ENCODE measurements around the gene CRMP1. TPM values are rescaled to one million over a fixed set of nuclear protein-coding genes. Genes with fewer than 3 reads are reported as not detected.
"Not testable (repeated sequence)": the region's sequence is repeated elsewhere in the genome, so short reads cannot be mapped to it uniquely, and the experiment has no call there.

The CRMP1 gene
- total RNA-seq, 1 experiment from 2014 or later, result not detected

GRCh38 chr4:5839332-5839731 lies 53.6 kb downstream of the CRMP1 start:
- no TSS peak for BruUV-seq (replicated peaks)
- Mint-ChIP-seq H3K36me3 (ENCODE audit: insufficient read depth, unreplicated experiment) (no peaks in the 10 kb centered on the region), H3K27me3 (ENCODE audit: unreplicated experiment) (no peaks in the 10 kb centered on the region), H3K4me3 (ENCODE audit: low read depth, unreplicated experiment) (no peak overlapping the region), H3K4me1 (ENCODE audit: low read depth, unreplicated experiment) (no peaks in the 10 kb centered on the region), H3K9me3 (ENCODE audit: low read depth, unreplicated experiment) (peaks cover 9% of the 10 kb centered on the region), H3K27ac (ENCODE audit: unreplicated experiment) (no peak overlapping the region)
- no peak for DNase-seq
- intact Hi-C loops (cut with micrococcal nuclease; ENCODE audit: unreplicated experiment), result no loop called here
- TF ChIP-seq CTCF (IDR thresholded peaks at IDR 0.05; ENCODE audit: unreplicated experiment), result no peak
- CTCF ChIA-PET, result no interaction called here

DNA sequence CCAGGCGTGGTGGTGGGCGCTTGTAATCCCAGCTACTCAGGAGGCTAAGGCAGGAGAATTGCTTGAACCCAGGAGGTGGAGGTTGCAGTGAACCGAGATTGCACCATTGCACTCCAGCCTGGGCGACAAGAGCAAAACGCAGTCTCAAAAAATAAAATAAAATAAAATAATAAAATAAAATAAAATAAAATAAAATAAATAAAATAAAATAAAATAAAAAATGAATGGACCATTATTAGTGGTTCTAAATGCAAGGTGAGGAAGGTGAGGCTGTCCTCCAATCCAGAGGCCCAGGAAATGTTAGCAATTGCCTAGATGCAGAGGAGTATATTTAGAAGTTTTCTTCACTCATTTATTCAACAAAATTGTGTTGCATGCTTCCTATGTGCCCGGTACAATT lies 55.4 kb downstream of the CRMP1 start:
- H3K36me3 Mint-ChIP-seq (ENCODE audit: insufficient read depth, unreplicated experiment); H3K9me3 Mint-ChIP-seq (ENCODE audit: low read depth, unreplicated experiment); CTCF ChIA-PET; H3K27ac Mint-ChIP-seq (ENCODE audit: unreplicated experiment); H3K4me1 Mint-ChIP-seq (ENCODE audit: low read depth, unreplicated experiment); H3K27me3 Mint-ChIP-seq (ENCODE audit: unreplicated experiment); H3K4me3 Mint-ChIP-seq (ENCODE audit: low read depth, unreplicated experiment); intact Hi-C loops (cut with micrococcal nuclease; ENCODE audit: unreplicated experiment); BruUV-seq (replicated peaks); DNase-seq: not testable (repeated sequence)

GRCh38 chr4:5836943-5837342 lies 55.9 kb downstream of the CRMP1 start:
- intact Hi-C loops (cut with micrococcal nuclease; ENCODE audit: unreplicated experiment), result no loop called here
- no peak for DNase-seq
- no TSS peak for BruUV-seq (replicated peaks)
- H3K27me3 Mint-ChIP-seq (ENCODE audit: unreplicated experiment), result no peaks in the 10 kb centered on the region
- no peak overlapping the region for H3K27ac Mint-ChIP-seq (ENCODE audit: unreplicated experiment)
- no peak overlapping the region for H3K4me3 Mint-ChIP-seq (ENCODE audit: low read depth, unreplicated experiment)
- peaks cover 5% of the 10 kb centered on the region for H3K9me3 Mint-ChIP-seq (ENCODE audit: low read depth, unreplicated experiment)
- H3K4me1 Mint-ChIP-seq (ENCODE audit: low read depth, unreplicated experiment), result no peaks in the 10 kb centered on the region
- TF ChIP-seq CTCF (IDR thresholded peaks at IDR 0.05; ENCODE audit: unreplicated experiment), result no peak
- no peaks in the 10 kb centered on the region for H3K36me3 Mint-ChIP-seq (ENCODE audit: insufficient read depth, unreplicated experiment)
- CTCF ChIA-PET, result no interaction called here

GRCh38 chr4:5828005-5828391 lies 64.9 kb downstream of the CRMP1 start:
- DNase-seq, result no peak
- Mint-ChIP-seq H3K9me3 (ENCODE audit: low read depth, unreplicated experiment) (peaks cover 5% of the 10 kb centered on the region), H3K4me1 (ENCODE audit: low read depth, unreplicated experiment) (no peaks in the 10 kb centered on the region), H3K27me3 (ENCODE audit: unreplicated experiment) (no peaks in the 10 kb centered on the region), H3K27ac (ENCODE audit: unreplicated experiment) (no peak overlapping the region), H3K4me3 (ENCODE audit: low read depth, unreplicated experiment) (no peak overlapping the region), H3K36me3 (ENCODE audit: insufficient read depth, unreplicated experiment) (no peaks in the 10 kb centered on the region)
- intact Hi-C loops (cut with micrococcal nuclease; ENCODE audit: unreplicated experiment), result no loop called here
- CTCF ChIA-PET, result no interaction called here
- TF ChIP-seq CTCF (IDR thresholded peaks at IDR 0.05; ENCODE audit: unreplicated experiment), result no peak
- BruUV-seq (replicated peaks), result no TSS peak

GRCh38 chr4:5827108-5828004 lies 65.5 kb downstream of the CRMP1 start:
- Mint-ChIP-seq H3K9me3 (ENCODE audit: low read depth, unreplicated experiment) (peaks cover 5% of the 10 kb centered on the region), H3K36me3 (ENCODE audit: insufficient read depth, unreplicated experiment) (no peaks in the 10 kb centered on the region), H3K4me1 (ENCODE audit: low read depth, unreplicated experiment) (no peaks in the 10 kb centered on the region), H3K27ac (ENCODE audit: unreplicated experiment) (no peak overlapping the region), H3K27me3 (ENCODE audit: unreplicated experiment) (no peaks in the 10 kb centered on the region), H3K4me3 (ENCODE audit: low read depth, unreplicated experiment) (no peak overlapping the region)
- no peak for DNase-seq
- BruUV-seq (replicated peaks), result no TSS peak
- CTCF ChIA-PET, result no interaction called here
- intact Hi-C loops (cut with micrococcal nuclease; ENCODE audit: unreplicated experiment), result no loop called here
- no peak for TF ChIP-seq CTCF (IDR thresholded peaks at IDR 0.05; ENCODE audit: unreplicated experiment)

Measured in Calu3 (cell line).